Body of pancreas (tissue), 4 donors: ENCODE measurements around the gene RAB11FIP4. TPM values are rescaled to one million over a fixed set of nuclear protein-coding genes. Genes with fewer than 3 reads are reported as not detected.
A peak's percentile ranks its signal among the peaks of the same experiment; 100 is the strongest.

Source experiments
- ATAC-seq: fragments of 150-250 bp; one replicate; pipeline ENCODE4 v1.9.1; 2016
- DNase-seq, 4 donors: peaks; one replicate each; pipeline ENCODE4 v3.0.0-alpha.2; 2019
- H3K27ac ChIP-seq, 4 donors: fragments of 200-600 bp; sonication (generic); 1 replicate in 3 of 4; 2 replicates in 1 of 4; pipeline versions ENCODE4 v1.5.1 to v1.6.1; 2016 to 2019; ENCODE audit warnings: mild to moderate bottlenecking in 1 of 4, mixed read lengths in 1 of 4, moderate library complexity in 1 of 4
- H3K27me3 ChIP-seq, 2 donors: fragments of 200-600 bp; sonication (generic); one replicate each; pipeline ENCODE4 v1.6.0; 2016; ENCODE audit warnings: mild to moderate bottlenecking in 1 of 2
- H3K36me3 ChIP-seq, 2 donors: fragments of 200-600 bp; sonication (generic); replicated peaks in 1 of 2; 2 replicates each; pipeline ENCODE4 v1.5.1; 2016; ENCODE audit warnings: low read depth in 2 of 2; ENCODE audit not compliant: insufficient read depth in 1 of 2
- H3K4me1 ChIP-seq: fragments of 200-600 bp; sonication (generic); one replicate; pipeline ENCODE4 v1.6.0; 2016
- H3K4me3 ChIP-seq, 2 donors: fragments of 200-600 bp; sonication (generic); 1 replicate in 1 of 2; 2 replicates in 1 of 2; pipeline ENCODE4 v1.5.1; 2016 to 2019
- H3K9me3 ChIP-seq, 3 donors: fragments of 200-600 bp; sonication (generic); 1 replicate in 2 of 3; 2 replicates in 1 of 3; pipeline ENCODE4 v1.5.1; 2016
- CTCF ChIP-seq, 7 experiments: fragments of 450-650 bp in 4 of 7; fragments of 200-600 bp in 3 of 7; sonication (generic) in 3 of 7; IDR thresholded peaks; one replicate each; pipeline ENCODE4 v1.5.1; 2016 to 2019; ENCODE audit warnings: antibody characterized with exemption in 7 of 7
- POLR2A ChIP-seq, 3 donors: fragments of 450-650 bp; IDR thresholded peaks; one replicate each; pipeline ENCODE4 v1.6.1; 2016; ENCODE audit warnings: antibody characterized with exemption in 3 of 3, mild to moderate bottlenecking in 2 of 3
- WGBS, 2 donors: methylation state at CpG; one replicate each; pipeline ENCODE4 v1.1.5; 2017; 5-methylcytosine and 5-hydroxymethylcytosine counted together
- intact Hi-C: fragments of 100-400 bp; cut with DNase I; formaldehyde crosslinking; loops from one replicate; pipeline ENCODE4 v1.15.1; 2023
- total RNA-seq, 2 donors: library from RNA; depleted of rRNA; stranded (reverse); fragments of >200 nt; gene quantifications; one replicate each; pipeline ENCODE4 v1.1.0, GENCODE V29; 2016

Gene RAB11FIP4
- total RNA-seq, 2 donors from 2014 or later, result 37.2 to 38.7 TPM

GRCh38 chr17:31461227-31461810, 69.8 kb downstream of the RAB11FIP4 start:
- no peak for TF ChIP-seq POLR2A (IDR thresholded peaks at IDR 0.05)
- TF ChIP-seq CTCF (IDR thresholded peaks at IDR 0.05), result no peak
- 71 to 72% methylated on average over 6 to 8 of the region's 8 CpGs for WGBS, 2 donors

GRCh38 chr17:31462261-31462660, 70.8 kb downstream of the RAB11FIP4 start:
- ATAC-seq, result no peak
- Histone ChIP-seq H3K4me3 (no peak overlapping the region), H3K9me3 (no peaks in the 10 kb centered on the region), H3K36me3 (no peaks in the 10 kb centered on the region), H3K27ac (no peak overlapping the region), H3K27me3 (no peaks in the 10 kb centered on the region), H3K4me1 (peaks cover under 1% of the 10 kb centered on the region)
- DNase-seq, result no peak
- intact Hi-C loops, result no loop called here
- TF ChIP-seq POLR2A (IDR thresholded peaks at IDR 0.05) (no peak), CTCF (IDR thresholded peaks at IDR 0.05) (no peak)
- WGBS, 2 donors, result 81 to 88% methylated on average over 6 of the region's 6 CpGs

More at GRCh38 chr17:31461227-31461810, 69.8 kb downstream of the RAB11FIP4 start:
- ATAC-seq (no peak), DNase-seq (no peak)
- intact Hi-C loops, result no loop called here
- Histone ChIP-seq H3K36me3 (no peaks in the 10 kb centered on the region), H3K9me3 (no peaks in the 10 kb centered on the region), H3K4me3 (no peak overlapping the region), H3K27me3 (no peaks in the 10 kb centered on the region), H3K27ac (no peak overlapping the region), H3K4me1 (peaks cover 1% of the 10 kb centered on the region)

- Histone ChIP-seq H3K27me3 (no peaks in the 10 kb centered on the region), H3K27ac (no peak overlapping the region), H3K36me3 (no peaks in the 10 kb centered on the region), H3K9me3 (no peaks in the 10 kb centered on the region), H3K4me3 (no peak overlapping the region), H3K4me1 (peaks cover 12% of the 10 kb centered on the region)
- 84 to 86% methylated on average over 12 of the region's 12 CpGs for WGBS, 2 donors
- ATAC-seq (no peak), DNase-seq (no peak)
- intact Hi-C loops, result no loop called here
- TF ChIP-seq POLR2A (IDR thresholded peaks at IDR 0.05), result no peak
- TF ChIP-seq CTCF (IDR thresholded peaks at IDR 0.05), result no peak
Observed at GRCh38 chr17:31466096-31466760, 74.8 kb downstream of the RAB11FIP4 start.

GRCh38 chr17:31467502-31468256, 76.2 kb downstream of the RAB11FIP4 start:
- TF ChIP-seq CTCF (IDR thresholded peaks at IDR 0.05), result no peak
- TF ChIP-seq POLR2A (IDR thresholded peaks at IDR 0.05), result no peak
- peak; percentile 84 for ATAC-seq

More at GRCh38 chr17:31467502-31468256, 76.2 kb downstream of the RAB11FIP4 start:
- Histone ChIP-seq H3K4me3 (no peak overlapping the region), H3K36me3 (no peaks in the 10 kb centered on the region), H3K27ac (peak overlapping the region in 2 of 4 donors; percentile 40 to 43), H3K9me3 (no peaks in the 10 kb centered on the region), H3K4me1 (peaks cover 12% of the 10 kb centered on the region), H3K27me3 (no peaks in the 10 kb centered on the region)
- DNase-seq, result peak; percentile 44 to 70 (median 62)
- intact Hi-C loops, result no loop called here
- 26 to 40% methylated on average over 11 of the region's 11 CpGs for WGBS, 2 donors
